T-helper 22 cell (primary cell): ENCODE measurements around the gene NTRK3.

Source experiments
- DNase-seq: peaks from one replicate; pipeline ENCODE4 v3.0.0-alpha.2; 2020; ENCODE audit warnings: low read depth

NTRK3 gene

DNA sequence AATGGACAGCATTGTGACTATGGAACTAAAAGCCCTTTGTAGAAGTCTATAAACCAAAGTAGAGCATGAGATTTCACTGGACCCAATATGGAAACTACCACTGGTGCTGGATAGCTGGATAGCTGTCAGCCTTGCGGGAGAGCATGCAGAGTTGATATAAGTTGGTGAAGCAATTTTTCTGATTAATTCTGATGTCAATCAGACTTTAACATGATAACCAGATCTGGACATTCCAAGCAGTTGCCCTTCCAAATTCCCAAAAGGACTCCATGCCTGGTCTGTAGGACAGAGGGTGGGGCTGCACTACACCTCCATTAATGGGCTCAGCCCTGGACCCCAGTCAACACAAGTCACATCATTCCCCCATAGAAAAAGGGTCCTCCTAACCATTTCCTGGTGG is 437.8 kb downstream of the NTRK3 start:
- DNase-seq: no peak

DNA sequence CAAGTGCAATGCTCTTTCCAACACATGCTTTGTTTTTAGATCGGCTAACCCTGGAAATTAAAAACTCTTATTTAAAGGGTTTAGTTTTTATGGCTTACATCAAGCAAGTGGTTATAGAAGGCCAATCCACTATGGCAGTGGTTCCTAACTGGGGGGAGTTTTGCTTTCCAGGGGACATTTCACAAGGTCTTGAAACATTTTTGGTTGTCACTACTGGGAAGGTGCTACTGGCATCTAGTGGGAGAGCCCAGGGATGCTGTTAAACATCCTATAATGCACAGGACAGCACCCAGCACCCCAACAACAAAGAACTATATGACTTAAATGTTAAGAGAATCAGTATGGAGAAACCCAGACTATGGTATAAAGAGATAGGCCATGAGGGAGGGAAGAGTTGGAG is 439.0 kb downstream of the NTRK3 start:
- no peak for DNase-seq

GRCh38 chr15:87816811-87817210 is 439.7 kb downstream of the NTRK3 start:
- DNase-seq: no peak

DNA sequence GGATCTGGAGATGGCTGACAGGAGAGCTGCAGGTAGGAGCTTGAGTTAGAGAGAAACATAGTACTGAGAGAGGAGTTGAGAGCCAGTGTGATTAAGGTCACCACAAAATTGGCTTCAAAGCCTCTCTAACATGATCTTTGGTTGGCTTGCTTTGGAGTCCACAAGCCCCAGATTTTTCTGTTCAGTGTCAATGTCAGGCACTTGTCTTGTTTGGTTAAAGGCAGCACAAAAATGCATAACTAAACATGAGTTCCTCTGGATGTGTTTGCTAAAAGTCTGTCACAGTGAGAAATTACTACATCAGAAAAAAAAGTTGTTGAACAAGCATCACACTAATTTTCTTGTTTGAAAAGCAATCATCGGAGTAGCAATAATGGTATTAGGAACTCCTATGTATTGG is 440.5 kb downstream of the NTRK3 start:
- no peak for DNase-seq
